ENCODE measurements around the gene HPCAL1. TPM values are rescaled to one million over a fixed set of nuclear protein-coding genes. Genes with fewer than 3 reads are reported as not detected.

The HPCAL1 gene
- polyA plus RNA-seq, 12 donors = 20.2 to 55.9 (median 31.9) TPM; not detected in 1

Other genes with a start within 250 kb of the HPCAL1 start
- gene CYS1, start 222.5 kb upstream of the HPCAL1 start, polyA plus RNA-seq (ENCODE audit: insufficient read length in 12 of 12) = 10 to 100 TPM in 6 of 12 donors, 1 to 10 TPM in 5, not detected in 1; 3.8 to 20.2 (median 10.6) TPM
- 10 to 100 TPM in 11 of 12 donors, not detected in 1; 24.9 to 58.9 (median 39.8) TPM for gene RRM2, start 180.2 kb upstream of the HPCAL1 start, polyA plus RNA-seq (ENCODE audit: insufficient read length in 12 of 12)
- gene ODC1, start 145.4 kb downstream of the HPCAL1 start, polyA plus RNA-seq (ENCODE audit: insufficient read length in 12 of 12) = 100 to 1,000 TPM in 8 of 12 donors, 10 to 100 TPM in 3, not detected in 1; 50.7 to 130 (median 114) TPM